H1 (cell line): ENCODE measurements around the gene AIFM2.
A peak's percentile ranks its signal among the peaks of the same experiment; 100 is the strongest.

ENCODE experiments used
- CTCF ChIP-seq, 3 experiments: IDR thresholded peaks; 1 replicate in 2 of 3; 2 replicates in 1 of 3; pipeline versions ENCODE4 v1.5.1 to v1.6.1; 2011; ENCODE audit warnings: low read length in 3 of 3, mild to moderate bottlenecking in 3 of 3, inconsistent platforms in 2 of 3, low read depth in 1 of 3, moderate library complexity in 1 of 3; ENCODE audit not compliant: insufficient read depth in 1 of 3; ENCODE audit errors: control extremely low read depth in 1 of 3
- HDAC6 ChIP-seq: IDR thresholded peaks from one replicate; pipeline ENCODE4 v1.7.1; 2012; ENCODE audit warnings: low read depth, mild to moderate bottlenecking, inconsistent platforms, low read length, moderate library complexity
- MAFK ChIP-seq: IDR thresholded peaks from 2 replicates; pipeline ENCODE4 v1.6.1; 2012; ENCODE audit warnings: low read depth, mild to moderate bottlenecking, improper control_type of control experiment, low read length
- NANOG ChIP-seq: IDR thresholded peaks from 2 replicates; pipeline ENCODE4 v1.6.1; 2011; ENCODE audit warnings: low read length, low read depth, mild to moderate bottlenecking, inconsistent platforms; ENCODE audit not compliant: insufficient read depth, poor library complexity, severe bottlenecking
- SIN3A ChIP-seq, 2 experiments: IDR thresholded peaks in 1 of 2; conservative IDR thresholded peaks in 1 of 2; 2 replicates each; pipeline ENCODE4 v1.6.1; 2011 to 2012; ENCODE audit warnings: low read length in 2 of 2, improper control_type of control experiment in 1 of 2, low read depth in 1 of 2, mild to moderate bottlenecking in 1 of 2
- SP1 ChIP-seq: IDR thresholded peaks from 2 replicates; pipeline ENCODE4 v1.6.1; 2011; ENCODE audit warnings: low read depth, low read length
- TBP ChIP-seq: IDR thresholded peaks from 2 replicates; pipeline ENCODE4 v1.6.1; 2011; ENCODE audit warnings: low read depth, low read length, improper control_type of control experiment

- TF ChIP-seq HDAC6, result no peak
- no peak for TF ChIP-seq SP1
- TF ChIP-seq SIN3A (conservative IDR thresholded peaks at IDR 0.05 in 1 of 2, IDR thresholded peaks at IDR 0.05 in 1 of 2; ENCODE audit: low read depth in 1 of 2, low read length in 2 of 2), result 0 out of 4 replicates have a peak, but pooled peaks of 1 of the 2 experiments have one; percentile 27
- TF ChIP-seq TBP, result no peak
- no peak for TF ChIP-seq MAFK
- no peak for TF ChIP-seq CTCF (IDR thresholded peaks at IDR 0.05; ENCODE audit: control extremely low read depth in 1 of 3, insufficient read depth in 1 of 3, low read depth in 1 of 3, low read length in 3 of 3)
- no peak for TF ChIP-seq NANOG
These were observed 12.6 kb upstream of the AIFM2 start for GRCh38 chr10:70145166-70145665.
